HG02870 (cell line): ENCODE measurements around the gene TMEM163.
A peak's percentile ranks its signal among the peaks of the same experiment; 100 is the strongest.

Source experiments
- ATAC-seq: cut with Tn5 transposase; IDR thresholded peaks from one replicate; pipeline ENCODE4 v1.9.1; 2021; ENCODE audit warnings: mild to moderate bottlenecking, moderate library complexity; ENCODE audit not compliant: unreplicated experiment

Gene TMEM163

GRCh38 chr2:134583997-134584520 lies 134.7 kb downstream of the TMEM163 start:
- ATAC-seq = no peak

DNA sequence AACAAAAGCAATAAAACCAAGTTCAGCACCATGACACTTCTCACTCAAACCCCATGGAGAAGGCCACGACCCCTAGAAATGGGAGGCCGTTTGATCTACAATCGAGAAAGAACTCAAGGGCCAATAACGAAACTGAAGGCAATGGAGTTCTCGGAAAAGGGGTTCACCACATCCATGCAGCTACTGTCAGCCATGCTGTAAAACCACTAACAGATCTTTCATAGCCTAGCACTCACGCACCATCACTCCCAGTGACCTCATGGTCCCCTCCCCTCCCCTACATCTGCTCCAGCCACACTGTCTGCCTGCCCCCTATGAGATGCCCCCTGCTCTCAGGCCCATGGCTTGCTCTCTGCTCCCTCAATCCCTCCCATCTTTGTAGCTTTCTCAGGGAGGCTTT lies 135.3 kb downstream of the TMEM163 start:
- ATAC-seq = peak; percentile 51

DNA sequence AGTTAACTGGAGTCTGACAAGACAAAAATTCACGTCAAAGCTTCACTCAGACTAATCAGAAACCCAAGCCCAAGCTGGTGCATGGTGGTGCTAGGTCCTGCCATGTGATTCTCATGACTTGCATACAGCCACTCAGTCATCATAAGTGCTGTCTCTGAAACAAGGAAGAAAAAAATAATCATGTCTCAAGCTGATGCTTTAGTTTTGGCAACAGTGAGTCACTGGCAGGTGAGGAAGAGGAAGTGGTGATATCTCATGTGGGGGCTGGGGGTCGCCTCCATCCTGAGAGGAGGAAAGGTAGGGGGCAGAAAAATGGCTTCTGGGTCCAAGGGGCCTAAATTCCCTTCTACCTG lies 136.3 kb downstream of the TMEM163 start:
- peak; percentile 37 for ATAC-seq

DNA sequence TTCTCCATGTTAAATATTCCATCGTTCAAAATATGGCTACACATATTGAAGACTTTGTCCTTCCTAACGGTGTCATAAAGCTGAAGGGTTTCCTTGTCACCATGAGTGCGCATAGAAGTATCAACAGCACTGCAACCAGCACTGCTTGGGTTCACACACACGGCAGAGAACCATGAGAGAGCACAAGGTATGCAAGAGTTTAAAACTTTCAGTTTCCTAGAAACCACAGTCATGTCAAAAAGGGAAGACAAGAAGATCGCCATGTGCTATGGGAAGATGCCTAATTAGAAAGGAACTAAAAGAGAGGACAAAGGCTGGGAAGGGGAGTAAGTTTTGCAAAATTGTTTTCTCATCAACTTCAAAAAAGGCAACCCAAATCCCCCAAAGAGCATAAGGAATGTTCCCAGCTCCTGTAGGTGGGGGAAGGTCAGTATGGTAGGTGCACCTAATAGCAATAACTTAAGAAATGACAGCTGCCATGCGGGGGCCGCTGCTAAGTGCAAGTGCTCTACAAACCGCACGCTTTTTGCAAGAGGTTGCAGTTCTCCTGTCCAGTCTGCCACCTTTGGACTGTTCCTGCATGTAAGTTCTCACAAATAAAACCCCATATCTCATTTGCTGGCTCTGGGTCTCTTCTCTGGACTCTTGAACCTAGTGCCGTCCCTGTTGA lies 136.8 kb downstream of the TMEM163 start:
- peak; percentile 73 for ATAC-seq

- no peak for ATAC-seq
Observed at GRCh38 chr2:134578316-134578715, 140.5 kb downstream of the TMEM163 start.

- ATAC-seq = no peak
Observed at GRCh38 chr2:134576478-134576877, 142.3 kb downstream of the TMEM163 start.

GRCh38 chr2:134575888-134576287 lies 142.9 kb downstream of the TMEM163 start:
- no peak for ATAC-seq

DNA sequence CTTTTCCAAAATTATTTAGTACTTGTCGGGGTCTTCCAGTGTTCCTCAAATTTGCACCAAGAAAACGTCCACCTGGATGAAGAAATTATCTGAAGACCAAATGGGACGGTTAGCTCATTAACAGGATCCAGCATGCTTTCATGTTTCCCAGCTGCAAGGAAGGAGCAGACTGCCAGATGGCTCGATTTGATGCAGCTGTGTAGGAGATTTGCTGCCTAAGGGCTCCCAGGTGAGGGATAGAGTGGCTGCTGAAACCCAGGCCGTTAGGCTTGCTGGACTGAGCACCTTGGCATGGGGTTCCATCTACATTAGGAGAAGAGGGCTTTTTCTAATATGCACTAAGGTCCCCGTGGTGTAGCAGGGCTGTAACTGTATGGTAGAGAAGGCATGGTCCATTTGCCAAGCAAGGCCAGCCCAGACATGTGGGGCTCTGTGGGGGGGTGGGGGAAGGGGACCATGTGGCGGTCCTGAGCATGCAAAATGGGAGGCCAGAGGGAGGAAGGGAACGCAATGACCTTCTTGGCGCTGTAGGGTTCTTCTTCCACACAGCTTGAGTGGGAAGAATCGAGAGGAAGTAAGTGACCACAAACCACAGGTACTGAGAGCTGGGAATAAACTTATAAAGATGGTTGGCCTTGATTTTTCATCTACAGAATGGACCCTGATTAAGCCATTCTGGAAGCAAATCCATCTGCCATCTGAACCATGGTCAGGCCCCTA lies 144.0 kb downstream of the TMEM163 start:
- ATAC-seq = no peak

DNA sequence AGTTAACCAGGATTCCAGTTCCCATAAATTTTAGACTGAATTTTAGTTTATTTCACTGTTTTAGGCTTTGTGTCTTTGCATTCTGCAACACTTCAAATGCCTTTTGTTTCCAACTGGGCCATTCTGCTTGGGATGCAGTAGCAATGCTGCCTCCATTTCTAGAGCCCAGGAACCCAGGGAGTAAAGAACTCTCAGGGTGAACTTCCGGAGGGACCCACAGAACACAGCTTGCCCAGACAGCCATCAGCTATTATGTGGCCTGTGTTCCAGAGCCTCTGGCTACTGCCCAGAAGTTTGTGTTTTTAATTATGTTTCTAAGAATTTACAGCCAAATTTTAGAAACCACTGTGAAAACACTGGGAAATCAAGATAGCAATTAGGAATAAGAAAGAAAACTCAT lies 145.1 kb downstream of the TMEM163 start:
- ATAC-seq = no peak

GRCh38 chr2:134573085-134573370 lies 145.8 kb downstream of the TMEM163 start:
- ATAC-seq = peak; percentile 42

- ATAC-seq = no peak
Observed at GRCh38 chr2:134572314-134573084, 146.3 kb downstream of the TMEM163 start.

- peak; percentile 77 for ATAC-seq
Observed at GRCh38 chr2:134570676-134571075, 148.1 kb downstream of the TMEM163 start.

DNA sequence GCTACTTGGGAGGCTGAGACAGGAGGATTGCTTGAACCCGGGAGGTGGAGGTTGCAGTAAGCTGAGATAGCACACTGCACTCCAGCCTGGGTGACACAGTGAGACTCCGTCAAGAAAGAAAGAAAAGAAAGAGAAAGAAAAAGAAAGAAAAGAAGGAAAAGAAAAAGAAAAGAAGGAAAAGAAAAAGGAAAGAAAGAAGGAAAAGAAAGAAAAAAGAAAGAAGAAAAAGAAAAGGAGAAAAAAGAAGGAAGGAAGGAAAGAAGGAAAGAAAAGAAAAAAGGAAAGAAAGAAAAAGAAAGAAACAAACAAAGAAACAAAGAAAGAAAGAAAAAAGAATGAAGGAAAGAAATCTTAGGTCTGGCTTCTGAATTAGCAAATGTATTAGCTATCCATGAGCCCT lies 150.4 kb downstream of the TMEM163 start:
- no peak for ATAC-seq

DNA sequence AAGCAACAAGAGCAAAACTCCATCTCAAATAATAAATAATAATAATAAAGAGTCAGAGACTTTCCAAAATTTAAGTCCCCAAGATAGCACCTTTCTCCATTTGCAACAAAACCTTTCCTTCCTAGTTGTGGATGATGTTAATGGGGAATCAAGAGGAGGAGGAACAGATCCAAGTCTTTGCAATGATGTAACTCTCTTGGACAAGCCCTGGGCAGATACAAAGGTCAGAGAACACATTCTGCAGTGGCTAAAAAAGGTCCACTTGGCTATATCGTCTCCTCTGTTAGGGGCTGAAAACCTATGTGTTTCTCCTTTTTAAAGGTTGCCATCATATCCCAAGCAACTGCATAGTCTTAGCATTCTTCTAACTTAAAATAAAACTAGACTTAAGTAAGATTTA lies 151.1 kb downstream of the TMEM163 start:
- ATAC-seq = no peak

GRCh38 chr2:134564955-134565354 lies 153.8 kb downstream of the TMEM163 start:
- peak; percentile 66 for ATAC-seq

GRCh38 chr2:134564549-134564948 lies 154.3 kb downstream of the TMEM163 start:
- ATAC-seq = peak; percentile 90

- ATAC-seq = no peak
Observed at GRCh38 chr2:134558208-134558830, 160.5 kb downstream of the TMEM163 start.

- ATAC-seq = no peak
Observed at GRCh38 chr2:134555411-134555810, 163.4 kb downstream of the TMEM163 start.

DNA sequence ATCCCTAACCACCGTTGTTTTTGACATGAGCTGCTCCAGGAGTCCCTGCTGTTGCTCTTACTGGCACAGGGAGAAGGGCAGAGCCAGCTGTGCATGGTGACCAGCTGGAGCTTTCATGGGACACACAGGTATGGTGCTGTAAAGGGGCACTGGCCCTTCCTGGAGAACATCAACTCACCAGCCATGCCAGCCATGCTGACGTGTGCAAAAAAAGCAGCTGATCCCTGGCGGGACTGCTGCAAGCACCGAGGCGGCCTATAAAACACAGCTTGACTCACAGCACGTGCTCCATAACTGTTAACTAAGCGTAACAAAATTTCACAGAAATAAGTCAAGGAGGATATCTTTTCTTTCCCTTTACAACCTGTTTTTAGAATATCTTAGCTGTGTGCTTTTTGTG lies 165.1 kb downstream of the TMEM163 start:
- ATAC-seq = no peak

DNA sequence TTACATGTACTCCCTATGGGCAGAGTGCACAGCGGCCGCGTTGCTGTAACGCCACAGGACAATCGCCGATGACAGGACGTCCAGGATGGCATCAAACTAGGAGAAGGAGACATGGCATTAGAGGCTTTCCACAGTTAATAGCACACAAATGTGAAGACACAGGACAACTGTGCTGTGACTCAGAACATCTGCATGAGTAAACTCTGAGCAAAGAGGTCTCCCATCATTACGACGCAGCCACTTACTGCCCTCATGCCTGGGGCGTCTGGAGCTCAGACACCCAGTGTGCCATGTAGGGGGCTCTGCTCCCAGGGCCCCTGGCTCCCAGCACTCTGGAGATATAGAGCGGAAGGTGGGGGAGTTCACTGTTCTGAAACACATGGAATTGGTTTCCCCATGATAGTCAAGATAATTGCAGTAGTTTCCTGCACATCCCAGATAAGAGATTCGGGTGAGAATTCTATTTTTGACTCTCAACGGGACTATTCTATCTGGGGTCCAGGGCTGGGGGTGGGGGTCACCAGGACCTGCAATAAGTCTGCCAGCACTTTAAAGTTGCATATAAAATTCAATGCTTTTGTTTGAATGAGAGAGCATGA lies 168.1 kb downstream of the TMEM163 start:
- ATAC-seq = no peak

DNA sequence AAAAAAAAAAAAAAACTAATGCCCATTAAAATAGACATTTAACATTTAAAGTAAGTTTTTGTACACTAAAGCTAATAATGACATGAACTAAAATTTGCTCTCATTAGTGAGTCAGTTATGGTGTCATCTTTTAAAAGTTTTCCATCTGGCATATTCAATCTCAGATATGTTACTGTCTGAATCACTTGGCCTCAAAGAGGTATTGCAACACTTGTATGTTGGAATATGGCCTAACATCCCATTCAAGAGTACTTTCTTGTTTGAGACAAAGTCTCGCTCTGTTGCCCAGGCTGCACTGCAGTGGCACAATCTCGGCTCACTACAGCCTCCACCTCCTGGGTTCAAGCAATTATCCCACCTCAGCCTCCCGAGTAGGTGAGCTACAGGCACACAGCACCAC lies 169.7 kb downstream of the TMEM163 start:
- ATAC-seq = no peak
